Activated T-cell treated with anti-CD3 and anti-CD28 coated beads, Interleukin-2, amount 50 U/mL, for 72 hours (primary cell): ENCODE data around the gene CAT. TPM values are rescaled to one million over a fixed set of nuclear protein-coding genes. Genes with fewer than 3 reads are reported as not detected.

Experiments
- ATAC-seq, 2 donors: fragments of 150-1000 bp; cut with Tn5 transposase; replicated peaks in 1 of 2; 2 replicates each; pipeline ENCODE4 v1.10.0; 2021; ENCODE audit warnings: moderate library complexity in 2 of 2, mild to moderate bottlenecking in 1 of 2
- DNase-seq, 2 donors: peaks; one replicate each; pipeline ENCODE4 v3.0.0; 2021 to 2022; ENCODE audit warnings: mixed read lengths in 1 of 2
- H3K27ac Mint-ChIP-seq: one replicate; pipeline ENCODE4 v1.8.0; 2022; ENCODE audit warnings: mild to moderate bottlenecking, moderate library complexity, mixed read lengths
- H3K27me3 Mint-ChIP-seq: one replicate; pipeline ENCODE4 v1.8.0; 2022; ENCODE audit warnings: low read depth, mixed read lengths
- H3K36me3 Mint-ChIP-seq, 2 donors: one replicate each; pipeline ENCODE4 v1.8.0; 2022; ENCODE audit warnings: mixed read lengths in 2 of 2, mild to moderate bottlenecking in 1 of 2; ENCODE audit not compliant: insufficient read depth in 2 of 2
- H3K4me1 Mint-ChIP-seq: one replicate; pipeline ENCODE4 v1.8.0; 2022; ENCODE audit warnings: low read depth, mixed read lengths
- H3K4me3 Mint-ChIP-seq, 2 donors: one replicate each; pipeline ENCODE4 v1.8.0; 2022; ENCODE audit warnings: mild to moderate bottlenecking in 2 of 2, mixed read lengths in 2 of 2, moderate library complexity in 2 of 2
- H3K9me3 Mint-ChIP-seq, 2 donors: one replicate each; pipeline ENCODE4 v1.8.0; 2022; ENCODE audit warnings: mixed read lengths in 2 of 2
- total RNA-seq, 2 donors: library from RNA; stranded (reverse); gene quantifications; one replicate each; pipeline ENCODE4 v1.2.3, GENCODE V29; 2022

Gene CAT
- total RNA-seq, 2 donors from 2014 or later, result 26.2 to 36.0 TPM

- ATAC-seq (no peak), DNase-seq (no peak)
- peaks cover 5% of the 10 kb centered on the region for H3K4me1 Mint-ChIP-seq
- no peak overlapping the region for H3K4me3 Mint-ChIP-seq
- no peaks in the 10 kb centered on the region for H3K9me3 Mint-ChIP-seq
- H3K36me3 Mint-ChIP-seq, result peaks cover 3 to 13% of the 10 kb centered on the region in 2 donors
- H3K27me3 Mint-ChIP-seq, result no peaks in the 10 kb centered on the region
- no peak overlapping the region for H3K27ac Mint-ChIP-seq
Measured at GRCh38 chr11:34454308-34455032, 15.7 kb downstream of the CAT start.

DNA sequence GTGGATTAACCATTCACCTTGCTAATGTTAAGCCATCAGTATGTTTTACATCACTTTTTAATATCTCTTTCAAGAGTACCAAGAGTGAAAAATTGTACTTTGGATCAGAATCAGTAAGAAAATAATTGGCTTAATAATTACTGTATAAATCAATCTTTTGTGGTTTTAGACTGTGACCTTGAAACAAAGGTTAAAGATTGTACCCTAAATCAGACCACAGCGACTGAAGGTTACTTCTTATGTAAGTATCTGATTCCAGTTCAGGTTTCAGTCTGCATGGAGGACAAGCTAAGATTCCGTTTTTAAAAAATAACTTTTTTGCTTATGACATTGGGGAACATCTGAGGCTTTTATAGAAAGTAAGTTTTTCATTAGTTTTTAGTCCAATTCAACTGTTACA, 18.9 kb downstream of the CAT start:
- ATAC-seq, result no peak
- H3K27ac Mint-ChIP-seq, result peak overlapping the region; percentile 7
- H3K27me3 Mint-ChIP-seq, result no peaks in the 10 kb centered on the region
- H3K36me3 Mint-ChIP-seq, result peaks cover 3 to 8% of the 10 kb centered on the region in 2 donors
- H3K4me1 Mint-ChIP-seq, result no peaks in the 10 kb centered on the region
- DNase-seq, result no peak
- H3K9me3 Mint-ChIP-seq, result no peaks in the 10 kb centered on the region
- H3K4me3 Mint-ChIP-seq, result no peak overlapping the region

DNA sequence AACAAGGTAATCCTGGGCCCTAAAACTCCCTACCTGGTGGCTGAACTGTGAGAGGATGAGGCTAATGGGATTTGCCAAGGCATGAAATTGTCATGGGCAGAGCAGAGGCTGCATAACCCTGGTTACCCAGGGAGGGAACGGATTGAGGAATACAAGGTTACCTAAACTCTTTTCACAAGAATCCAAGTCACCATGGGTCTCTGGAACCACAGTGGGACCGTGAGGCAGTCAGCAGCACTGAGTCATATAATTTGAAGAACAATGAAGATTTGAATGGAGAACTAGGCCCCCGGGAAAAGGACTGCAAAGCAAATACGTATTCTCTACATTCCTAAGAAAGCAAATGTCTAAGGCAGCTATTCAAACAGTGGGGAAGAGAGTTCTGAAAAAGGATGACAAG, 19.8 kb downstream of the CAT start:
- no peaks in the 10 kb centered on the region for H3K9me3 Mint-ChIP-seq
- no peaks in the 10 kb centered on the region for H3K27me3 Mint-ChIP-seq
- DNase-seq, result no peak
- no peaks in the 10 kb centered on the region for H3K4me1 Mint-ChIP-seq
- ATAC-seq, result no peak
- H3K36me3 Mint-ChIP-seq, result peaks cover 2 to 3% of the 10 kb centered on the region in 2 donors
- no peak overlapping the region for H3K4me3 Mint-ChIP-seq
- H3K27ac Mint-ChIP-seq, result no peak overlapping the region

GRCh38 chr11:34459507-34460162, 20.9 kb downstream of the CAT start:
- DNase-seq, result no peak
- peaks cover 3% of the 10 kb centered on the region in 2 donors for H3K36me3 Mint-ChIP-seq
- no peak overlapping the region for H3K27ac Mint-ChIP-seq
- no peaks in the 10 kb centered on the region for H3K9me3 Mint-ChIP-seq
- no peak overlapping the region for H3K4me3 Mint-ChIP-seq
- H3K27me3 Mint-ChIP-seq, result no peaks in the 10 kb centered on the region
- ATAC-seq, result no peak
- no peaks in the 10 kb centered on the region for H3K4me1 Mint-ChIP-seq

- Mint-ChIP-seq H3K27me3 (no peaks in the 10 kb centered on the region), H3K9me3 (no peaks in the 10 kb centered on the region), H3K4me1 (no peaks in the 10 kb centered on the region), H3K27ac (no peak overlapping the region), H3K4me3 (no peak overlapping the region), H3K36me3 (peaks cover 3 to 6% of the 10 kb centered on the region in 2 donors)
- DNase-seq (no peak), ATAC-seq (no peak)
Measured at GRCh38 chr11:34460278-34460677, 21.5 kb downstream of the CAT start.

DNA sequence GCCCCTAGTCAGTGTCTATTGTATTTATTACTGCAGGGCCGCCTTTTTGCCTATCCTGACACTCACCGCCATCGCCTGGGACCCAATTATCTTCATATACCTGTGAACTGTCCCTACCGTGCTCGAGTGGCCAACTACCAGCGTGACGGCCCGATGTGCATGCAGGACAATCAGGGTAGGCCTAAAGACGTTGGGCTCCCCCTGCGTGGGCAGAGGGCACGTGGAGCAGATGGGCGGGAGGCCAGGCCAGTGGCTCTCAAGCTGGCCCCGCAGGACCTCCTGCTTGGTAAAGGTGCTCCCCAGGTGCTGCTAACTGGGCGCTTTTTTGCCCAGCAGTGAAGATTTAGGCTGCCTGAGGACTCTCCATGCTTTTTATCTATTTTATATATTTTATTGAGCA, 22.5 kb downstream of the CAT start:
- H3K36me3 Mint-ChIP-seq, result peaks cover 8 to 14% of the 10 kb centered on the region in 2 donors

DNA sequence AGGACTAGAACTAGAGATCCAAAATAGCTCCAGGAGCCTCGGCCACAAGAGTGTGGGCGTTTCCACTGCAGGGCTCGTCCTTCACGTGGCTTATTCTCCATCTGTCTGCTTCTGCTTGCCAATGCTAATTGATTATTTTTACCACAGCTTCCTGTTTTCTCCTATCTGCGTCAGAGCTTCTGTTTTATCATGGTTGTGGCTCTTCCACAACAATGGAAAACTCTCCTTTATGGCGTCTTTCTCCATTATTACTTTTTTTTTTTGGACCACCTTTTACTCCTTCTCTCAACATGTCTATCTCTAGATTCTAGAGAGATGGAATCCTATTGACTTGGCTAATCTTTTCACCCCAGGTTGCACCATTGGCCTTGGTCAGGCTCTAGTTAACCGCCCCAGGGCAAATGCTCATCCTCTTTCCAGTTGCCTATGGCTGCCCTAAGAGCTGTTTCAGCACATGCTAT, 25.9 kb downstream of the CAT start:
- H3K4me3 Mint-ChIP-seq, result no peak overlapping the region

More for the DNA sequence above, 22.5 kb downstream of the CAT start:
- ATAC-seq (no peak), DNase-seq (no peak)
- Mint-ChIP-seq H3K27me3 (no peaks in the 10 kb centered on the region), H3K4me1 (no peaks in the 10 kb centered on the region), H3K4me3 (no peak overlapping the region), H3K27ac (no peak overlapping the region), H3K9me3 (peaks cover 0 to 1% of the 10 kb centered on the region in 2 donors)

DNA sequence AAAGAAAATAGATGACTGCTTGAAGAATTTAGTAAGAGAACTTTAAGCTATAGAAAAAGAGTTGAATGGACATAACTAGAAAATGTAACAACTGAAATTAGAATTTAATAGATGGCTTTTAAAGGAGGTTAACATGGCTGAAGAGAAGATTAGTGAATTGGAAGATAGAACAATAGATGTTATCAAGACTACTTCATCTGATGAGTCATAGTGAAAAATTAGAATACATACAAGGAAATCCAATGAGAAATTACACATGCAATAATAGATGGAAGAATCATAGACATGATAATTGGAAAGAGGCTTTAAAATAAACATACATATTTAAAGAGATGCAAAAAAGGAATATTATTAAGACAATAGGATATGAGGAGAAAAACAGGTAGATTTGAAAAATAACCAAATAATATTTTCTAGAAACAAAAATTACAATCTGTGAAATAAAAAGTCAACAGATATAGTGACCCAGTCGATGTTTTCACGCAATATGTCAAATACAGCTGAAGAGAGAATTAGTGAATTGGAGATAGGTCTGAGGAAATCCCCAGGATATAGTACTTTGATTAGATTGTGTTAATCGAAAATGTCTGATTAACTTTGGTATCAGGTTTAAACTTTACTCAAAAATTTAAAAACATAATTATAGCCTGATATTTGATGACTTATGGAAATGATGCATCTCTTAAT, 28.2 kb downstream of the CAT start:
- peaks cover 5 to 6% of the 10 kb centered on the region in 2 donors for H3K9me3 Mint-ChIP-seq
- H3K4me1 Mint-ChIP-seq, result no peaks in the 10 kb centered on the region
- peaks cover 12 to 30% of the 10 kb centered on the region in 2 donors for H3K36me3 Mint-ChIP-seq
- no peak for DNase-seq
- ATAC-seq, result no peak
- H3K27ac Mint-ChIP-seq, result no peak overlapping the region
- no peaks in the 10 kb centered on the region for H3K27me3 Mint-ChIP-seq
- no peak overlapping the region for H3K4me3 Mint-ChIP-seq

More for the DNA sequence above, 25.9 kb downstream of the CAT start:
- DNase-seq (no peak), ATAC-seq (no peak)
- no peaks in the 10 kb centered on the region for H3K27me3 Mint-ChIP-seq
- H3K4me1 Mint-ChIP-seq, result no peaks in the 10 kb centered on the region
- H3K9me3 Mint-ChIP-seq, result peaks cover 5 to 6% of the 10 kb centered on the region in 2 donors
- peaks cover 12 to 27% of the 10 kb centered on the region in 2 donors for H3K36me3 Mint-ChIP-seq
- no peak overlapping the region for H3K27ac Mint-ChIP-seq

DNA sequence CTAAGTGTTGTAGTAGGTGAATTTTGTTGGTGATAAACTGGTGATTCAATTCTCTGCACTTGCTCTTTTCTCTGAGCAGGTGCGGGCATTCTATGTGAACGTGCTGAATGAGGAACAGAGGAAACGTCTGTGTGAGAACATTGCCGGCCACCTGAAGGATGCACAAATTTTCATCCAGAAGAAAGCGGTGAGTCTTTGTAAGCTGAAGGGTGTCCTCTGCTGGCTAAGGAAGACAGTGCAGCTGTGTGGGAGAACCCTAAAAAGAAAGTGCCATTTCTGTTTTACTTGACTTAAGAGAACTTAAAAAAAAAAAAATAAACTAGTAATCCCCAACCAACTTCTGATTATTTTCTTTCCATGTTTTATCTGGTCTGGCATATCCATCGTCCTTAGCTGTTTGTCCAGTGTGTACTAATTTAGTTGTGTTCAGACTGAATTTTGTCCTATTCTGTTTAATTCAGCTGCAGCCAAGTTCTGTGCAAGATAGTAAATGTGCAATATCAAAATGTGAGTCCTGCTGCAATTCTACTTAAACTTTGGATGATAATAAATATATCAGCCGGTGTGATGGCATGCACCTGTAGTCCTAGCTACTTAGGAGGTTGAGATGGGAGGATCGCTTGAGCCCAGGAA, 29.6 kb downstream of the CAT start:
- Mint-ChIP-seq H3K9me3 (peaks cover 5 to 6% of the 10 kb centered on the region in 2 donors), H3K27ac (no peak overlapping the region), H3K4me1 (no peaks in the 10 kb centered on the region), H3K27me3 (no peaks in the 10 kb centered on the region), H3K36me3 (peaks cover 12 to 33% of the 10 kb centered on the region in 2 donors), H3K4me3 (no peak overlapping the region)
- peak; percentile 46 to 47 for DNase-seq
- ATAC-seq, result peak; percentile 39 to 57

DNA sequence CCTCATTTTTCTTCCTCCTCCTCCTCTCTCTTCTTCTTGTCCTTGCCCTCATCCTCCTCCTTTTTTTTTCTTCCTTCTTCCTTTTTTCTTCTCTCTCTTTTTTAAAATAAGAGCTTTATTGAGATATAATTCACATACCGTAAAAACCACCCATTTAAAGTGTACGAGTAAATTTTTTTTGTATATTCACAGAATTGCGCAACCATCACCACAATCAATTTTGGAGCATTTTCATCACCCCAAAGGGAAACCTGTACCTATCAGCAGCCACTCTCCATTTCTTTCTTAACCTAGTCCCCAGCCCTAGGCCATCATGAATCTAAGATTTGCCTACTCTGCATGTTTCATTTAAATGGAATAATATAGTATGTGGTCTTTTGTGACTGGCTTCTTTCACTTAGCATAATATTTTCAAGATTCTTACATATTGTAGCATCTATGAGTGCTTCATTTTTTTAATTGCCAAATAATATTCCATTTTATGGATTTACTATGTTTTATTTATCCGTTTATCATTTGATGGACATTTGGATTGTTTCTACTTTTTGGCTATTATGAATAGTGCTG, 35.0 kb downstream of the CAT start:
- Mint-ChIP-seq H3K36me3 (peaks cover 0 to 6% of the 10 kb centered on the region in 2 donors), H3K9me3 (no peaks in the 10 kb centered on the region), H3K4me3 (no peak overlapping the region), H3K4me1 (no peaks in the 10 kb centered on the region), H3K27ac (peak overlapping the region; percentile 46), H3K27me3 (no peaks in the 10 kb centered on the region)
- ATAC-seq (no peak), DNase-seq (no peak)

GRCh38 chr11:34475656-34476055, 36.9 kb downstream of the CAT start:
- Mint-ChIP-seq H3K27me3 (no peaks in the 10 kb centered on the region), H3K9me3 (no peaks in the 10 kb centered on the region), H3K4me1 (no peaks in the 10 kb centered on the region), H3K27ac (no peak overlapping the region), H3K36me3 (peaks cover 0 to 6% of the 10 kb centered on the region in 2 donors), H3K4me3 (no peak overlapping the region)
- ATAC-seq (no peak), DNase-seq (no peak)

DNA sequence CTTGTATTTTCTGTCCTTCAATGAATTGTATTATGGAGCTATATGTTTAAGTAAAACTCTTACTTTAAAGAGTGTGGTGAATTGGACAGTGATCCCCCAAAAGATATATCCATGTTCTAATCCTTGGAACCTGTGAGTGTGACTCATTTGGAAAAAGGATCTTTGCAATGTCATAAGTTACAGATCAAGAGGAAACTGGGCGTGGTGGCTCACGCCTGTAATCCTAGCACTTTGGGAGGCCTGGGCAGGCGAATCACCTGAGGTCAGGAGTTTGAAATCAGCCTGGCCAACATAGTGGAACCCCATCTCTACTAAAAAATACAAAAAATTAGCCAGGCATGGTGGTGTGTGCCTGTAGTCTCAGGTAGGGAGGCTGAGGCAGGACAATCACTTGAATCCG, 38.1 kb downstream of the CAT start:
- no peak overlapping the region for H3K27ac Mint-ChIP-seq
- no peaks in the 10 kb centered on the region for H3K27me3 Mint-ChIP-seq
- peaks cover 0 to 3% of the 10 kb centered on the region in 2 donors for H3K36me3 Mint-ChIP-seq
- DNase-seq (no peak), ATAC-seq (no peak)
- no peaks in the 10 kb centered on the region for H3K4me1 Mint-ChIP-seq
- H3K4me3 Mint-ChIP-seq, result no peak overlapping the region
- no peaks in the 10 kb centered on the region for H3K9me3 Mint-ChIP-seq
